ENCODE data around the gene TBC1D13.

The TBC1D13 gene

DNA sequence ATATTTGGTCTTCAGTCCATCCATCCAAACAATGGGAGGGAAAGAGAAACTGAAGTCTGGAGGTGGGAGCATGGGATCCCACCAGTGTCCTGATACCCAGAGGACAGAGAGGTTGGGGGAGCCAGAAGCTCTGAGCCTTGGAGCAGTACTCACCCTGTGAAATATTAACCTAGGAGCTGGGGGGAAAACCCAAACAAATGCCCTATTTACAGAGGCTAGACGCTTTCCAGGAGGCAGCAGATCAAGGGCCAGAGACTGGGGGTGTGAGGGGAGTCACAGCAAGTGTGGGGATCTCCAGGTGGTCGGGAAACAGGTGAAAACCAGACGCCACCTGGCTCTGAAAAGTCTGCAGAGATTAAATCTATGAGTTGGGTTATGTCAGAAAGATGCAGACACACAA is 21.6 kb upstream of the TBC1D13 start:
- TF ChIP-seq EZH2phosphoT487 (IDR thresholded peaks at IDR 0.05; ENCODE audit: borderline replicate concordance, low read length) (no peak), CTCF (IDR thresholded peaks at IDR 0.05; ENCODE audit: low read depth, low read length, poor library complexity, severe bottlenecking) (no peak)
- Histone ChIP-seq H4K20me1 (ENCODE audit: control insufficient read depth, insufficient read depth, low read depth, low read length) (no peaks in the 10 kb centered on the region), H3K4me2 (ENCODE audit: low read length) (no peak overlapping the region), H3K9me2 (replicated peaks; ENCODE audit: control insufficient read depth, low read length) (no peaks in the 10 kb centered on the region), H3K4me3 (ENCODE audit: low read length) (no peak overlapping the region), H3K79me2 (ENCODE audit: control insufficient read depth, low read length) (peaks cover 9% of the 10 kb centered on the region), H3K9me3 (ENCODE audit: control insufficient read depth, insufficient read depth, low read length) (no peaks in the 10 kb centered on the region), H3F3A (ENCODE audit: control insufficient read depth, insufficient read depth) (no peaks in the 10 kb centered on the region), H3K27ac (ENCODE audit: low read depth, low read length) (no peak overlapping the region), H3K36me3 (ENCODE audit: control insufficient read depth, low read length) (no peaks in the 10 kb centered on the region; the same call in 1 of the 2 replicates), H3K27me3 (ENCODE audit: control insufficient read depth, low read length) (no peaks in the 10 kb centered on the region), H3K4me1 (ENCODE audit: control insufficient read depth, low read length) (peaks cover 3% of the 10 kb centered on the region)

- Histone ChIP-seq H3K4me3 (ENCODE audit: low read length) (no peak overlapping the region), H3K4me1 (ENCODE audit: control insufficient read depth, low read length) (peaks cover 21% of the 10 kb centered on the region), H3K79me2 (ENCODE audit: control insufficient read depth, low read length) (peaks cover 20% of the 10 kb centered on the region), H3F3A (ENCODE audit: control insufficient read depth, insufficient read depth) (peaks cover 3% of the 10 kb centered on the region; the same call in 1 of the 2 replicates), H3K4me2 (ENCODE audit: low read length) (no peak overlapping the region), H3K27ac (ENCODE audit: low read depth, low read length) (no peak overlapping the region), H3K9me3 (ENCODE audit: control insufficient read depth, insufficient read depth, low read length) (no peaks in the 10 kb centered on the region), H4K20me1 (ENCODE audit: control insufficient read depth, insufficient read depth, low read depth, low read length) (no peaks in the 10 kb centered on the region), H3K27me3 (ENCODE audit: control insufficient read depth, low read length) (no peaks in the 10 kb centered on the region), H3K9me2 (replicated peaks; ENCODE audit: control insufficient read depth, low read length) (no peaks in the 10 kb centered on the region), H3K36me3 (ENCODE audit: control insufficient read depth, low read length) (no peaks in the 10 kb centered on the region; the same call in 1 of the 2 replicates)
- TF ChIP-seq EZH2phosphoT487 (IDR thresholded peaks at IDR 0.05; ENCODE audit: borderline replicate concordance, low read length) (no peak), CTCF (IDR thresholded peaks at IDR 0.05; ENCODE audit: low read depth, low read length, poor library complexity, severe bottlenecking) (no peak)
Measured at GRCh38 chr9:128768606-128769005, 18.4 kb upstream of the TBC1D13 start.

DNA sequence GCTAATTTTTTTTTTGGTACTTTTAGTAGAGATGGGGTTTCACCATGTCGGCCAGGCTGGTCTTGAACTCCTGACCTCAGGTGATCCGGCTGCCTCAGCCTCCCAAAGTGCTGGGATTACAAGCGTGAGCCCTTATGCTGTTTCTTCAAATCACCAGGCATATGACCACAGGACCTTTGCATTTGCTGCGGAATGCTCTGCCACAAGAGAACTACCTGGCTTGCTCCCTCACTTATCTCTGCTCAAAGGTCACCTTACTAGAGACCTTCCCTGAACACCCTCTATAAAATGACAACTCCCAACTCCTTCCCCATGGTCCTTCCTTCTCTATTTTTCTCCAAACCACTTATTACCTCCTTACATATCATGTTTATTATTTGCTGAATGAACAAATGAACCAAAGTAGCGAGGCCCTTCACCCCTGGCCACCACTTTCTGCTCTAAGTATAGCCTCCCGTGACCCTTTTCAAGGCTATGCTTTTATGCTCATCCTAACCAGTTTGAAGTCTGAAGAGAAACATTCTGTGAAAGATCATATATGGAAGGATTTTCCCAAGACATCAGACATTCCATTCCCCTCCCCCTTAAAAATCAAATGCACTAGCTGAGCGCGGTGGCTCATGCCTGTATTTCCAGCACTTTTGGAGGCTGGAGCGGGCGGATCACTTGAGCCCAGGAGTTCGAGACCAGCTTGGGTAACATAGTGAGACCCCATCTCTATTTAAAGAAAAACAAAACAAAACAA is 16.6 kb upstream of the TBC1D13 start:
- H3K4me1 ChIP-seq (ENCODE audit: control insufficient read depth, low read length): peaks cover 21% of the 10 kb centered on the region
- H3K27me3 ChIP-seq (ENCODE audit: control insufficient read depth, low read length): no peaks in the 10 kb centered on the region
- H3K9me2 ChIP-seq (replicated peaks; ENCODE audit: control insufficient read depth, low read length): no peaks in the 10 kb centered on the region
- H3K4me2 ChIP-seq (ENCODE audit: low read length): peak overlapping the region; percentile 96
- H3K4me3 ChIP-seq (ENCODE audit: low read length): peak overlapping the region; percentile 84
- peaks cover 20% of the 10 kb centered on the region for H3K79me2 ChIP-seq (ENCODE audit: control insufficient read depth, low read length)
- H3K9me3 ChIP-seq (ENCODE audit: control insufficient read depth, insufficient read depth, low read length): no peaks in the 10 kb centered on the region
- no peak overlapping the region for H3K27ac ChIP-seq (ENCODE audit: low read depth, low read length)
- peaks cover 3% of the 10 kb centered on the region; the same call in 1 of the 2 replicates for H3F3A ChIP-seq (ENCODE audit: control insufficient read depth, insufficient read depth)
- H4K20me1 ChIP-seq (ENCODE audit: control insufficient read depth, insufficient read depth, low read depth, low read length): no peaks in the 10 kb centered on the region
- TF ChIP-seq EZH2phosphoT487 (IDR thresholded peaks at IDR 0.05; ENCODE audit: borderline replicate concordance, low read length) (no peak), CTCF (IDR thresholded peaks at IDR 0.05; ENCODE audit: low read depth, low read length, poor library complexity, severe bottlenecking) (no peak)
- H3K36me3 ChIP-seq (ENCODE audit: control insufficient read depth, low read length): no peaks in the 10 kb centered on the region; the same call in 1 of the 2 replicates
